ENCODE measurements around the gene PSMF1.
A peak's percentile ranks its signal among the peaks of the same experiment; 100 is the strongest.

PSMF1 gene

DNA sequence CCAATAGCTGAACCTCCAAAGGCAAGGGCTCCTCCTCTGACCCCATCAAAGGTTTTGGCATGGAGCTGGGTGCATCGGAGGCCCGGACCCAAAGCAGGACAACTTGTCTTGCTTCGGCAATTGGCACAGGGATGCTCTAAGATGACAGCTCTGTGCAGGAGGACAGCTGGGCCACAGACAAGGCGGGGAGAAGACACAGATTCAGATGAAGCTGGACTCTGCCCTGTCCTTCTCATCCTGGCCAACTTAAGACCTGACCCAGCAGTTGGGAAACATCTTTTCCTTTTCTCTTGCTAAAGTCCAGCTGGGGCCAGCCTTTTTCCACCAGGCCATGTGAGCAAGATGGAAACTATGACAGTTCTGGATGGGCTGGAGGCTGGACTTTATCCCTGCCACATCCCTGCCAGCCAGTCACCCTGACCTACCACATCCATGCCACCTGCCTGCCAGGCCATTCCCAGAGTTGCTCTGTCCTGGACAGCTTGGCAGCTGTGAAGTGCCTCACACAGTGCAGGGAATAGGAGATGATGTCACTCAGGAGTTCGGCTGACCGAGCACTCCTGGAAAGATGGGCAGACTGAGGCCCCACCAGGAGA lies 12.7 kb upstream of the PSMF1 start:
- in situ Hi-C loops (cut with HindIII; ENCODE audit: low pct_unique_long_range_greater_than_20kb, low sequenced_read_pairs): no loop called here
- TF ChIP-seq JUND (IDR thresholded peaks at IDR 0.05; ENCODE audit: low read depth): no peak

DNA sequence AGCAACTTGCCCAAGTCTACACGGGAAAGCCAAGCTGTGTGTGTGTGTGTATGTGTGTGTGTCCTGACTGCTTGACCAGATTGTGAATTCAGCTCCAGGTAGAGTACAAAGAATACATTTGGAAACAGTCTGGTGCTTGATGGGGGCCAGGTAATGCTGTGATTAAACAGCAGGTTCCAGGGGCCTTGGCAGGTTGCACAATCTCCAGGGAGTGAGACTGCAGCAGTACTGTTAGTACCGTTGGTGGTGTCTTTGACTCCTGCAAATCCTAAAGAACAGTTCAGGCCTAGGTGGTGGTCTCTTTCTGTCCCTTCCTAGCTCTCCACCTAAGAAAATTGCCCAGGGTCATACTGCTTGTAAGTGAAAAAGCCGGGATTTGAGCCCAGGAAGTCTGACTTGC lies 11.2 kb upstream of the PSMF1 start:
- no peak for TF ChIP-seq JUND (IDR thresholded peaks at IDR 0.05; ENCODE audit: low read depth)
- in situ Hi-C loops (cut with HindIII; ENCODE audit: low pct_unique_long_range_greater_than_20kb, low sequenced_read_pairs): no loop called here

More for the DNA sequence above, 12.7 kb upstream of the PSMF1 start:
- DNase-seq (ENCODE audit: low read depth in 1 of 2, low spot score in 1 of 2): no peak

DNA sequence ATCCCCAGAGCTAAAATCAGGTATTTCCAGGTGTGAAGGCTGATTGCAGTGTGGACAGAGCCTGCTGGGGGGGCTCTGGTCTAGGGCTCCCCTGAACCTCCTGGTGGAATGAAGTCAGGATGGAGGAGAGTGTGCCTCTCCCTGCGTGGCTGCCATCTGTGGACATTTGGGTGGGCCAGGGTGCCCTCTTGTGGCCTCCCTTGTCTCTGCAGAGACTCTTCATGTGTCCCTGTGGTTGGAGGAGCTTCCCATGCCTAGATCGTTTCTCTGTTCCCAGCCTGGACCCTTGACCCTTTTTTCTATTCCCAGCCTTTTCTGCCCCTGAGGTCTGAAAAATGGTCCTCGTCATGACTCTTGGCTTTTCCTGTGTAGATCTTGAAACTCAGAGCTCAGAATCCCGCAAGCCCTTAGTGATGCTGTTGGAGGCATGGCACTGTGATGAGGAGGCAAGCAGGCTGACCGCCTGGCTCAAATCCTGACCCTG lies 9.9 kb upstream of the PSMF1 start:
- in situ Hi-C loops (cut with HindIII; ENCODE audit: low pct_unique_long_range_greater_than_20kb, low sequenced_read_pairs): no loop called here
- TF ChIP-seq JUND (IDR thresholded peaks at IDR 0.05; ENCODE audit: low read depth): no peak

More for the DNA sequence above, 11.2 kb upstream of the PSMF1 start:
- no peak for DNase-seq (ENCODE audit: low read depth in 1 of 2, low spot score in 1 of 2)

DNA sequence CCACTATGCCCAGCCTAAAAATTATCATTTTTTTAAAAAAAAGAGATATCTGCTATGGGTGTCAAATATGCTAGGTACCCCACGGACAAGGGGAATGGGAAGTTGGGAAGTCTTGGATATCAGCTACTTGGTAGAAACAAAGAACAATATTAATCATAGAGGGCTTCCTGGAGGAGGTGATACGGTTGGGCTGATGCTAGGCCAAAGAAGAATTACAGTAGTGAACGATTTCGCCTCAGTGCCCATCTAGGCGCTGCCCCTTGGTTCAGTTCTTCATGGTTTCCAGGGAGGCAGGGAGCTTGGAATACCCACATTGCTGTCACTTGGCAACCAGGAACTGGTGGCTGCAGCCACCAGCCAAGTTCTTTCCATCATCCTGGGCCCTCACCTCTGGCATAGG lies 5.5 kb upstream of the PSMF1 start:
- TF ChIP-seq JUND (IDR thresholded peaks at IDR 0.05; ENCODE audit: low read depth): no peak
- DNase-seq (ENCODE audit: low read depth in 1 of 2, low spot score in 1 of 2): no peak
- in situ Hi-C loops (cut with HindIII; ENCODE audit: low pct_unique_long_range_greater_than_20kb, low sequenced_read_pairs): no loop called here

More for the DNA sequence above, 9.9 kb upstream of the PSMF1 start:
- DNase-seq (ENCODE audit: low read depth in 1 of 2, low spot score in 1 of 2): peak; percentile 39 to 71

DNA sequence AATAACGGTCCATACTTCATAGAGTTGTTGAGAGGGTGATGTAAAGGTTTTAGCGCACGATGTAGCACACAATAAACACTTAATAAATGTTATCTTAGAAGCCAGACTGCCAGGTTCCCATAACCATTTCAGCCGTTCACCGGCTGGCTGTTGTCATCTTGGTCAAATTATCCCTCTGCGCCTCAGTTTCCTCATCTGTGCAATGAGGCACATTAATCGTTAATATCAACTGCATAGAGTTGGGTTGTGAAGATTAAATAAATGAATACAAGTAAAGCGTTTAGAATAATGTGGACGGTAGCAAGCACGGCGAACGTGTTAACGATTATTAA lies 432 bp upstream of the PSMF1 start:
- in situ Hi-C loops (cut with HindIII; ENCODE audit: low pct_unique_long_range_greater_than_20kb, low sequenced_read_pairs): no loop called here
- DNase-seq (ENCODE audit: low read depth in 1 of 2, low spot score in 1 of 2): no peak
- TF ChIP-seq JUND (IDR thresholded peaks at IDR 0.05; ENCODE audit: low read depth): no peak

DNA sequence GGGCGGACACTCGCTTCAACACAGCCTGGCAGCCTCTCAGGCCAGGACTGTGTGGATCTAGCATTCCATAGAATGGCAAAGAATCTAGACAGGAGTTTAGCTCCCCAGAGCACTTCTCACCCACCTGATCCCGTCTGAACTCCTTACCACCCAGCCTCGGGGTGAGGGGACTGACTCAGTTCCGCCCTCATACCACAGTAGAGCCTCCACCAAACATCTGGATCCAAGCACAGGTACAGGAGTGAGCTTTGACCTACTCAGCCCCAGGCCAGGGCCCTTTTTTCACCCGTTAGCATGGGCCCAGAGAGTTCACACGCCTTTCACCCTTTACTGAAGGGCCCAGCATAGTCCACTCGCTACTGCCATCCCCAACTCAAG lies 715 bp downstream of the PSMF1 start:
- DNase-seq (ENCODE audit: low read depth in 1 of 2, low spot score in 1 of 2): no peak
- TF ChIP-seq JUND (IDR thresholded peaks at IDR 0.05; ENCODE audit: low read depth): no peak
- in situ Hi-C loops (cut with HindIII; ENCODE audit: low pct_unique_long_range_greater_than_20kb, low sequenced_read_pairs): no loop called here

DNA sequence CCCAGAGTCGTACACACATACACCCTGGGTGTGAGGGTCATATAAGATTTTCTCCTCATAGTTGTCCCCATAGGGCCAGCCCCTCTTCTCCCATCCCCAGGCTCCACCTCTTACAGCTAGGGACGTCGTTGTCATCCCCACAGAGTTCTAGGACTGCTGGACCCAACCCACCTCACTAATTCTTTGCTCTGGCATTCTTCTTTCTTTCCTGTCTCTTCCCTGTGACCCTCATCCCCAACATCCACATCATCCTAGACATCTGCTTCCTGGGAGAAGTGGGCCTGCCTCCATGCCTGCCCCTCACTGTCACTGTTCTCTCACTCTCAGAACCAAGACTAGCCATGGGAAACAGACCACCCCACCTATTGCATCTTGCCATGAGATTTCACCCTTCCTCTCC lies 1.1 kb downstream of the PSMF1 start:
- DNase-seq (ENCODE audit: low read depth in 1 of 2, low spot score in 1 of 2): no peak
- in situ Hi-C loops (cut with HindIII; ENCODE audit: low pct_unique_long_range_greater_than_20kb, low sequenced_read_pairs): no loop called here
- no peak for TF ChIP-seq JUND (IDR thresholded peaks at IDR 0.05; ENCODE audit: low read depth)

DNA sequence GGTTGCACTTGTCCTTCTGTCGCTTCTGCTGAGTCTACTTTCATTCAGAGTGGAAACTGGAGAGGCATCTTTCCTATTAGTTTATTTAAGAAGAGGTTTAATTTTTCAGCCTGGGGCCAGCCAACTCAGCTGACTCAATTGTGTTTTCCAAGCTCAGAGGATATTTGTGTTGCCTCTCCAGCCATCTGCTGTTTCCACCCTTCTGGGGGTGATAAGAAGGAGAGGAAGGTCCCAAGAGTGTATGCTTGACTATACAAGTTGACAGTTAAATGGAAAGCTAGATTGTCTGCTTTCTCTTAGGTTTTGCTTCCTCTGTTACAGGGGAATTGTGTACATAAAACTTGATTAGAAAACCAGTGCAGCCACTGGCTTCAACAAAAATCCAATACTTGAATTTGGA lies 3.0 kb downstream of the PSMF1 start:
- no peak for DNase-seq (ENCODE audit: low read depth in 1 of 2, low spot score in 1 of 2)
- no peak for TF ChIP-seq JUND (IDR thresholded peaks at IDR 0.05; ENCODE audit: low read depth)
- in situ Hi-C loops (cut with HindIII; ENCODE audit: low pct_unique_long_range_greater_than_20kb, low sequenced_read_pairs): no loop called here

DNA sequence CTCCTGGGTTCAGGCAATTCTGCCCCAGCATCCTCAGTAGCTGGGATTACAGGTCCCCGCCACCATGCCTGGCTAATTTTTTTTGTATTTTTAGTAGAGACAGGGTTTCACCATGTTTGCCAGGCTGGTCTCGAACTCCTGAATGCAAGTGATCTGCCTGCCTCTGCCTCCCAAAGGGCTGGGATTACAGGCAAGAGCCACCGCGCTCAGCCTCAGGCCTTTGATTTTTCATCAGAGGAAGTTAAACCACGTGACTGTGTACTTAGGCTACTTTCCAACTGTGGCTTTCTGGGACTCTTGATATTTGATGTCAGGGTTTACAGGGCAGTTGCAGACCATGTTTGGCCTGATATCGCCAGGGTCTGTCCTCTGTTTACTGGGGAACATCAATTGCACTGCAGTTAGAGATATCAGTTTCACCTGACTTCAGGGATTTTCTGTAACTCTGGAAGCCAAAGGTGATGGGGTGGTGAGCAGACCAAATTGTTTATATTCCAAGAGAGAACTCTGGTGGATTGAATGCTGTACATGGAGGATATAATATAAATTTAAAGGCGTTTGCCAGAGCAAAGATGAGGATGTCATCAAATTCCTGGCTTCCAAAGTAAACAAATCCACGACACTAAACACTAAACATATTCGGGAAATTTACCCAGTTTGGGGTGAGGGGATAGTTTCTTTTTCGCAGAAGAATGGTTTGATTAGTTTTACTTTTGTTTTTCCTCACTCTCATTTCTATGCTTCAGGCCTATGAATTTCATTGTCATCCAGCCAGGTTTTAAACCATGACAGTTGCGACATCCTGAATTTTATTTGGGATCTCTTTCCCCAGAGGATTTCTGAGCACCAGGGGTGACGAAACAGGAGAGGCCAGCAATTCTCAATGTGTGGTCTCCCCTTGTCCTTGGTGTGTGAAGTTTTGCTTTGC lies 4.2 kb downstream of the PSMF1 start:
- peak in 1 of 2 experiments; percentile 48 for DNase-seq (ENCODE audit: low read depth in 1 of 2, low spot score in 1 of 2)
- in situ Hi-C loops (cut with HindIII; ENCODE audit: low pct_unique_long_range_greater_than_20kb, low sequenced_read_pairs): no loop called here
- no peak for TF ChIP-seq JUND (IDR thresholded peaks at IDR 0.05; ENCODE audit: low read depth)

DNA sequence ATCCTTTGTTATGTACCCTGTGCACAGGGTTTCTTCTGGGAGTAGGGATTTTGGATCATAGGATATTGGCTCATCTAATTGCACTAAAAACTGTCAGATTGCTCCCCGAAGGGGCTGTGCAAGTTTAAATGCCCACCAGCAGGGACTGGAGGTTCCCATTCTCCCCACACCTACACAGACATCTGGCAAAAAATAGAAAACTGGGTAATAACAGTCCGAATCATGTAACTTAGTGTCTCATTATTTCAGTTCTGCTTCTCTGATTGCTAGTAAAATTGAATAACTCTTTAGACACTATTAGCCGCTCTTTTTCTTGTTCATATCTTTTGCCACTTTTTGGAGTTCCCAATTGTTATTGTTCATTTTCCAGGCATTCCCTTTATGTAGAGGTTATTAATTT lies 5.3 kb downstream of the PSMF1 start:
- DNase-seq (ENCODE audit: low read depth in 1 of 2, low spot score in 1 of 2): no peak
- TF ChIP-seq JUND (IDR thresholded peaks at IDR 0.05; ENCODE audit: low read depth): no peak
- in situ Hi-C loops (cut with HindIII; ENCODE audit: low pct_unique_long_range_greater_than_20kb, low sequenced_read_pairs): no loop called here

DNA sequence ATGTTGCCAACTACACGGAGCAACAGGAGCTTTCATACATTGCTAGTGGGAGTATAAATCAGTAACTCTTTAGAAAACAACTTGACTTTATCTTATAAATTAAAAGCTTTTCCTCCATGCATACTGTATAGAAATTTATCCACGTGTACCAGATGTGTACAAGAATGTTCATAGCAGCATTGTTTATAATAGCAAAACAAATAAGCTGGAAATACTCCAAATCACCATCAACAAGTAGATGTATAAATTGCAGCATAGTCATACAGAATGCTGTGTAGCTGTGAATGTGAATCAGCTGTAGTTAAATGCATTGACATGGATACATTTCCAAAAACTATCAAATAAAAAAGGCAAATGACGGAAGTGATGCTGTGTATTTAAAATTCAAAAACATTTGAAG lies 6.0 kb downstream of the PSMF1 start:
- in situ Hi-C loops (cut with HindIII; ENCODE audit: low pct_unique_long_range_greater_than_20kb, low sequenced_read_pairs): no loop called here
- no peak for TF ChIP-seq JUND (IDR thresholded peaks at IDR 0.05; ENCODE audit: low read depth)
- DNase-seq (ENCODE audit: low read depth in 1 of 2, low spot score in 1 of 2): no peak

DNA sequence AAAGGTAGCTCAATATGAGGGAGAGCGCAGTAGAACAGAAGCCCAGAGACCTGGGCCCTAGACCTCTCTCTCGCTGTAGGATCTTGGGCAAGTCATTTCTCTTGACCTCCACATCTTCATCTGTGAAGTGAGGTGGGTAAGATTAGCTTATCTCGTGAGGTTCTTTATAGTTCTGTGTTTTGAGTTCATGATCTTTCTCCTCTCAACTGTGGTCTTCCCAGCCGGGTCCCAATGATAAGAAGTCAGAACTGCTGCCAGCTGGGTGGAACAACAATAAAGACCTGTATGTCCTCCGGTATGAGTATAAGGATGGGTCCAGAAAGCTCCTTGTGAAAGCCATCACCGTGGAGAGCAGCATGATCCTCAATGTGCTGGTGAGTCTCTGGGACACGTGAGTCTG lies 6.9 kb downstream of the PSMF1 start:
- in situ Hi-C loops (cut with HindIII; ENCODE audit: low pct_unique_long_range_greater_than_20kb, low sequenced_read_pairs): no loop called here
- TF ChIP-seq JUND (IDR thresholded peaks at IDR 0.05; ENCODE audit: low read depth): no peak
- no peak for DNase-seq (ENCODE audit: low read depth in 1 of 2, low spot score in 1 of 2)

DNA sequence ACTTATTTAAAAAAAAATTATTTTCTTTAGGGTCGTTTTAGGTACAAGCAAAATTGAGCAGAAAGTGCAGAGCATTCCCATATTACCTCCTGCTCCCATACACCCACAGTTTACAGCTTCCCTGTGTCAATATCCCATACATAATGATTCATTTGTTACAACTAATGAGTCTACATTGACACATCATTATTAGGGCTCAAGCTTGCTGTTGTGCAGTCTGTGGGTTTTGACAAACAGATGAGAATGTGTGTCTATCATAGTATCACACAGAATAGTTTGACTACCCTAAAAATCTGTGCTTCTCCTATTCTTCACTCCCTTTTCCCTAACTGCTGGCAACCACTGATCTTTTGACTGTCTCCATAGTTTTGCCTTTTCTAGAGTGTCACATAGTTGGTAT lies 9.4 kb downstream of the PSMF1 start:
- no peak for TF ChIP-seq JUND (IDR thresholded peaks at IDR 0.05; ENCODE audit: low read depth)
- in situ Hi-C loops (cut with HindIII; ENCODE audit: low pct_unique_long_range_greater_than_20kb, low sequenced_read_pairs): no loop called here
- no peak for DNase-seq (ENCODE audit: low read depth in 1 of 2, low spot score in 1 of 2)
